ENCODE results near the gene ABTB2. TPM values are rescaled to one million over a fixed set of nuclear protein-coding genes. Genes with fewer than 3 reads are reported as not detected.

ABTB2 gene
- polyA plus RNA-seq, 1 donor, result 1.3 TPM

DNA sequence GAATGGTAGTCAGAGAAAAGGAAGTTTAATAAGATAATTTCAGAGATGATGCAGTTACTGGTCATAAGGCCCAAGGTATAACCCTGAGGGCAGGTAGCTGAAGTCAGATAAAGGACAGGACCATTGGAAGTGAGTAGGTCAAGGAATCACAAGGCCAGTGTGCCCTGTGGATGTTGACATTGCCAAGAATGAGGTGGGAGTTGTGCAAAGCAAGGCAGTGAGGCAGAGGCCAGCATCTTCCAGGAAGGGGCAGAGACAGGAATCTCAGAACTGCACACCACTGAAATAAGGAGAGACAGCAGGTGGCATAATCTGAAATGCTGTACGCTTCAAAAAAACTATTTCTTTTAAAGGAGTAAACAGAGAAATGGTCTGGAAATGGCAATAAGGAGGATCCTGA lies 61.4 kb downstream of the ABTB2 start:
- Histone ChIP-seq H3K27ac (ENCODE audit: low read length) (no peak overlapping the region), H3K4me1 (ENCODE audit: control insufficient read depth, insufficient read depth, low read length) (no peaks in the 10 kb centered on the region), H3K9me3 (ENCODE audit: control insufficient read depth, low read depth, low read length) (no peaks in the 10 kb centered on the region), H3K27me3 (ENCODE audit: control insufficient read depth, insufficient read depth, low read length) (no peaks in the 10 kb centered on the region), H3K36me3 (ENCODE audit: control insufficient read depth, insufficient read depth, low read length) (no peaks in the 10 kb centered on the region), H3K4me3 (ENCODE audit: low read length) (no peak overlapping the region)
- DNase-seq, result no peak
- WGBS (ENCODE audit: insufficient coverage, low lambda C conversion rate), result no CpG with 5 or more reads among the region's 1 CpG

DNA sequence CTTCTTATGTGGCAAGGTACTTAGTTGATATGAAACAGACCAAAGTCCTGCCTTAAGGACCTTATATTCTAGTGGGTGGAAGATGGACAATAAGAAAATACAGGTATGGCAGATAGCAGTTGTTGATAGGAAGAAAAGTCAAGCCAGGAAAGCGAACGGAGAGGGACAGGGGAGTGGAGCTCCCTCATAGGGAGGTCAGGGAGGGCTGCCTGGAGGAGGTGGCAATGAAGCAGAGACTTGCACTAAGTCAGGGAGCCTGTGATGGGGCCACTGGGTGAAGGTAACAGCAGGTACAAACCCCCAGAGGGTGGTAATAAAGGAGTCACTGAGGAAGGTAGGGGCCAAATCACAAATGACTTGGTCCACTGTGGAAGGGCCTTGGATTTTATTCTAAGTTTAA lies 65.3 kb downstream of the ABTB2 start:
- H3K9me3 ChIP-seq (ENCODE audit: control insufficient read depth, low read depth, low read length), result no peaks in the 10 kb centered on the region
- WGBS (ENCODE audit: insufficient coverage, low lambda C conversion rate), result no CpG with 5 or more reads among the region's 2 CpGs
- no peaks in the 10 kb centered on the region for H3K36me3 ChIP-seq (ENCODE audit: control insufficient read depth, insufficient read depth, low read length)
- H3K27ac ChIP-seq (ENCODE audit: low read length), result no peak overlapping the region
- no peak for DNase-seq
- H3K4me3 ChIP-seq (ENCODE audit: low read length), result no peak overlapping the region
- H3K4me1 ChIP-seq (ENCODE audit: control insufficient read depth, insufficient read depth, low read length), result no peaks in the 10 kb centered on the region
- no peaks in the 10 kb centered on the region for H3K27me3 ChIP-seq (ENCODE audit: control insufficient read depth, insufficient read depth, low read length)

GRCh38 chr11:34292111-34292510 lies 65.7 kb downstream of the ABTB2 start:
- no peaks in the 10 kb centered on the region for H3K4me1 ChIP-seq (ENCODE audit: control insufficient read depth, insufficient read depth, low read length)
- no peaks in the 10 kb centered on the region for H3K9me3 ChIP-seq (ENCODE audit: control insufficient read depth, low read depth, low read length)
- H3K27me3 ChIP-seq (ENCODE audit: control insufficient read depth, insufficient read depth, low read length), result no peaks in the 10 kb centered on the region
- H3K36me3 ChIP-seq (ENCODE audit: control insufficient read depth, insufficient read depth, low read length), result no peaks in the 10 kb centered on the region
- H3K27ac ChIP-seq (ENCODE audit: low read length), result no peak overlapping the region
- DNase-seq, result no peak
- no peak overlapping the region for H3K4me3 ChIP-seq (ENCODE audit: low read length)
- WGBS (ENCODE audit: insufficient coverage, low lambda C conversion rate), result no CpG with 5 or more reads among the region's 3 CpGs

- no peak overlapping the region for H3K4me3 ChIP-seq (ENCODE audit: low read length)
- no peaks in the 10 kb centered on the region for H3K36me3 ChIP-seq (ENCODE audit: control insufficient read depth, insufficient read depth, low read length)
- no peak overlapping the region for H3K27ac ChIP-seq (ENCODE audit: low read length)
- H3K9me3 ChIP-seq (ENCODE audit: control insufficient read depth, low read depth, low read length), result no peaks in the 10 kb centered on the region
- DNase-seq, result no peak
- H3K27me3 ChIP-seq (ENCODE audit: control insufficient read depth, insufficient read depth, low read length), result no peaks in the 10 kb centered on the region
- no peaks in the 10 kb centered on the region for H3K4me1 ChIP-seq (ENCODE audit: control insufficient read depth, insufficient read depth, low read length)
- no CpG with 5 or more reads among the region's 1 CpG for WGBS (ENCODE audit: insufficient coverage, low lambda C conversion rate)
These were observed 66.9 kb downstream of the ABTB2 start for GRCh38 chr11:34290926-34291325.

DNA sequence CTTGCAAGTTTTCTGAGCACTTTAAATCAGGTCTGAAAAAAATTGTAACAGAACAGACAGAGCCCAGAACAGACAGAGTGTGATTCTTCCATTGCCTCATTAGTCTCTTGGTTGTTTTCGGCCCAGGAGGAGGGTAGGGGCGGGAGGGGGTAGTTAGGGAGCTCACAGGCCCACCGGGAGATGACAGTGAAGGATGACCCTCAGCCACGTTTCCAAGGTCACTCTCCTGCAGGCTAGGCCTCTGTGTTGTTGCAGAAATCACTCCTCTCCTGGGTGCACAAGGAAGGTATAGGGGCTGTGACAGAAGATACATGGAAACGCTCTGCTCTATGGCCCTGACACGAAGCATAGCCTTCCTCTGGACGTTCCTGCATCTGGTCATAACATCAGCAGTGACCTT lies 69.3 kb downstream of the ABTB2 start:
- H3K4me1 ChIP-seq (ENCODE audit: control insufficient read depth, insufficient read depth, low read length), result no peaks in the 10 kb centered on the region
- no peak overlapping the region for H3K4me3 ChIP-seq (ENCODE audit: low read length)
- no peaks in the 10 kb centered on the region for H3K36me3 ChIP-seq (ENCODE audit: control insufficient read depth, insufficient read depth, low read length)
- H3K27ac ChIP-seq (ENCODE audit: low read length), result no peak overlapping the region
- H3K9me3 ChIP-seq (ENCODE audit: control insufficient read depth, low read depth, low read length), result no peaks in the 10 kb centered on the region
- no CpG with 5 or more reads among the region's 7 CpGs for WGBS (ENCODE audit: insufficient coverage, low lambda C conversion rate)
- H3K27me3 ChIP-seq (ENCODE audit: control insufficient read depth, insufficient read depth, low read length), result no peaks in the 10 kb centered on the region
- DNase-seq, result no peak

DNA sequence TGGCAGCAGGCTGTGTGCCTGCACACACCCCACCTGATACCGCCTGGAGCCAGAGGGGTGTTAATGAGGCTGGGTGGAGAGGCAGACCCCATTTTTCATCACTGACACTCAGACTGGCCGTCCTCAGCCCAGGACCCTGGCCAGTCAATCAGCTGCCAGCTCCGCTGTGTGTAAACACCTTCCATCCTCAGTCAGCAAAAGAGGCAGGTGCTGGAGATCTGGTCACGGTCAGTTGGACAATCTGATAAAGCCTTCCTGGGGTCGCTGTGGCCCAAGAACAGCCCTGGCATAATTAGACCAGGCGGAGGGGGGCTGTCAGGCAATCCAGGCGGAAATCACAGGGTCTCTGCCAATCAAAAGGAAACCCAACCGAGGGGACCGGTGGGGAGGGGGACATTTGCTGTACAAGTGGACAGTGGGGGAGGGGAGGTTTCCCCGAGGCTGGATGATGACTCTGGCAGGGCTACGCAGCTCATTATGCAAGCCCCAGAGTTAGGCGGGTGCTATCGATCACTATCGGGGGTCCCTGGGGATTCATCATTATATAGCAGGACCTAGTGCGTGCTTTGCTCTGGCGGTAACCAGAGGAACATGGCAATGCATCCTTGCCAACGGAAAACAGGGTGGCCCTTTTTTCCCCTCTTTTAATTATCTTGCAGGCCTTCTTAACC lies 72.9 kb downstream of the ABTB2 start:
- no peaks in the 10 kb centered on the region for H3K4me1 ChIP-seq (ENCODE audit: control insufficient read depth, insufficient read depth, low read length)
- no peaks in the 10 kb centered on the region for H3K36me3 ChIP-seq (ENCODE audit: control insufficient read depth, insufficient read depth, low read length)
- WGBS (ENCODE audit: insufficient coverage, low lambda C conversion rate), result no CpG with 5 or more reads among the region's 17 CpGs
- H3K27me3 ChIP-seq (ENCODE audit: control insufficient read depth, insufficient read depth, low read length), result no peaks in the 10 kb centered on the region
- no peak overlapping the region for H3K27ac ChIP-seq (ENCODE audit: low read length)
- no peaks in the 10 kb centered on the region for H3K9me3 ChIP-seq (ENCODE audit: control insufficient read depth, low read depth, low read length)
- no peak overlapping the region for H3K4me3 ChIP-seq (ENCODE audit: low read length)
- DNase-seq, result no peak

DNA sequence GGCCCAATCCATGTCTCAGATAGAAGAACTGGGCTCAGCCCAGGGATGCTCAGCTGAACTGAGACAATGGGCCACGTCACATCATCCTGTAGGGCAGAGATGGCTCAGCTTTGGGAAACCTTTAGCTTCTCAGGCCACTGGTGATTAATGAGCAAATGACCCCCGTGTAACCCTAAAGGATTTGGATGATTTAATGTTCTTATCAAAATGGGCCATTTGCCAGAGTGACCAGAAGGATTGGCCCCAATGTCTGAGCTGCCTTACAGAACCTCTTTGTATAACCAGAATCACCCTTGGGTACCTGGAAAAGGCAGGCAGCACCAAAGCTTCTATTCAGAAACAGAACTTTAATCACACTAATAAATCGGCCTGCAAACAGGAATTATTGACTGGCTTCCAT lies 73.7 kb downstream of the ABTB2 start:
- Histone ChIP-seq H3K4me3 (ENCODE audit: low read length) (no peak overlapping the region), H3K27me3 (ENCODE audit: control insufficient read depth, insufficient read depth, low read length) (no peaks in the 10 kb centered on the region), H3K27ac (ENCODE audit: low read length) (no peak overlapping the region), H3K36me3 (ENCODE audit: control insufficient read depth, insufficient read depth, low read length) (no peaks in the 10 kb centered on the region), H3K9me3 (ENCODE audit: control insufficient read depth, low read depth, low read length) (no peaks in the 10 kb centered on the region), H3K4me1 (ENCODE audit: control insufficient read depth, insufficient read depth, low read length) (no peaks in the 10 kb centered on the region)
- WGBS (ENCODE audit: insufficient coverage, low lambda C conversion rate), result no CpG with 5 or more reads among the region's 3 CpGs
- DNase-seq, result no peak

DNA sequence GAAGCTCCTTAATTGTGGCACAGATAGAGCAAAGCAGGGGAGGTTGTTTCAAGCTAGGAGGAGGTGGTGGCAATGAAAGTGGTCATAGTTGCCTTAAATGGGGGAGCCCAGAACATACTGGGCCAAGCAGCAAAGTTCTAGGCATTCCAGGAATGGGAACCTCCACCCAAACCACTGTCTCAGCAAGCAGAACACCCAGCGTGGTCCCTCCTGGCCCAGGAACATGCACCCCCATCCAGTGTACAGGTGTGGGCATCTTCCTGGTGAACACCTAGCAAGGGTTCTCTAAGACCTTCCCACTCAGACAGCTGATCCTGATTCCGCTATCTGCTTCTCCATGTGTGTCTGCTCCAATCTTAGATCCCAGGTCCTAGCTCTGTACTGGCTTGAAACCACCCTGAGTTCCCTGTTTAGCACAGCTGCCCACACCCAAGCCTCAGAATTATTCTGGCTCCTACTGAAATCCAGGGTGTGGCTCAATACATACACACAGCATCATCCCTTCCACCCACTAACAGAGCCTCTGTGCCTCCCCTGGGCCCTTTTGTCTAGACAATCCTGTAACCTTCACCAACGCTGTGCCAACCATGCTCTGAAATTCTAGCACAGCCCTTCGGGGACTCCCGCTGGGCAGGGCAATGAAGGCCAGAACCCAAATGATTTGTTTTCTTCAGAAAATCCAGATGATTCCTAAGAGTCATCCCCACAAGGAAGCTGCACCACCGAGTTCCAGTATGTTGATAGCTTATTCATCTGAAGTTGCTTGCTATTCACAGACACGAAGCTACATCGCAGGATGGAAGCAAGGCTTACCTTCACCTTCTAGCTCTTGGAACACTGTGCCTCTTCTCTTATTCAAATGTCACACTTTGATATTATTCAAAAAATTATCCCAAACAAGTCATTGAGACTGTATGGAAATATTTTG lies 76.6 kb downstream of the ABTB2 start:
- WGBS (ENCODE audit: insufficient coverage, low lambda C conversion rate), result 100% methylated on average over 1 of the region's 8 CpGs
- H3K9me3 ChIP-seq (ENCODE audit: control insufficient read depth, low read depth, low read length), result no peaks in the 10 kb centered on the region

GRCh38 chr11:34278693-34279297 lies 79.0 kb downstream of the ABTB2 start:
- H3K4me1 ChIP-seq (ENCODE audit: control insufficient read depth, insufficient read depth, low read length), result no peaks in the 10 kb centered on the region
- no peaks in the 10 kb centered on the region for H3K36me3 ChIP-seq (ENCODE audit: control insufficient read depth, insufficient read depth, low read length)
- no peak overlapping the region for H3K27ac ChIP-seq (ENCODE audit: low read length)
- H3K27me3 ChIP-seq (ENCODE audit: control insufficient read depth, insufficient read depth, low read length), result no peaks in the 10 kb centered on the region
- no peak for DNase-seq
- no peak overlapping the region for H3K4me3 ChIP-seq (ENCODE audit: low read length)
- H3K9me3 ChIP-seq (ENCODE audit: control insufficient read depth, low read depth, low read length), result no peaks in the 10 kb centered on the region
- WGBS (ENCODE audit: insufficient coverage, low lambda C conversion rate), result no CpG with 5 or more reads among the region's 4 CpGs

More for the DNA sequence above, 76.6 kb downstream of the ABTB2 start:
- DNase-seq, result no peak
- Histone ChIP-seq H3K4me3 (ENCODE audit: low read length) (no peak overlapping the region), H3K36me3 (ENCODE audit: control insufficient read depth, insufficient read depth, low read length) (no peaks in the 10 kb centered on the region), H3K27ac (ENCODE audit: low read length) (no peak overlapping the region), H3K4me1 (ENCODE audit: control insufficient read depth, insufficient read depth, low read length) (no peaks in the 10 kb centered on the region), H3K27me3 (ENCODE audit: control insufficient read depth, insufficient read depth, low read length) (no peaks in the 10 kb centered on the region)

- no peak overlapping the region for H3K27ac ChIP-seq (ENCODE audit: low read length)
- no peak overlapping the region for H3K4me3 ChIP-seq (ENCODE audit: low read length)
- H3K27me3 ChIP-seq (ENCODE audit: control insufficient read depth, insufficient read depth, low read length), result no peaks in the 10 kb centered on the region
These were observed 79.6 kb downstream of the ABTB2 start for GRCh38 chr11:34278175-34278574.

More at GRCh38 chr11:34278175-34278574, 79.6 kb downstream of the ABTB2 start:
- Histone ChIP-seq H3K4me1 (ENCODE audit: control insufficient read depth, insufficient read depth, low read length) (no peaks in the 10 kb centered on the region), H3K36me3 (ENCODE audit: control insufficient read depth, insufficient read depth, low read length) (no peaks in the 10 kb centered on the region), H3K9me3 (ENCODE audit: control insufficient read depth, low read depth, low read length) (no peaks in the 10 kb centered on the region)
- no peak for DNase-seq

All from large intestine (tissue), 3 donors.